H1 (cell line): Measurements from ENCODE around the gene PRDM1.

Source experiments
- CHD2 ChIP-seq: IDR thresholded peaks from 2 replicates; pipeline ENCODE4 v1.6.1; 2012; ENCODE audit warnings: low read length, improper control_type of control experiment
- CTCF ChIP-seq, 3 experiments: IDR thresholded peaks; 1 replicate in 2 of 3; 2 replicates in 1 of 3; pipeline versions ENCODE4 v1.5.1 to v1.6.1; 2011; ENCODE audit warnings: low read length in 3 of 3, mild to moderate bottlenecking in 3 of 3, inconsistent platforms in 2 of 3, low read depth in 1 of 3, moderate library complexity in 1 of 3; ENCODE audit not compliant: insufficient read depth in 1 of 3; ENCODE audit errors: control extremely low read depth in 1 of 3

GRCh38 chr6:106156863-106157262 lies 70.7 kb downstream of the PRDM1 start:
- no peak for TF ChIP-seq CTCF (IDR thresholded peaks at IDR 0.05; ENCODE audit: control extremely low read depth in 1 of 3, insufficient read depth in 1 of 3, low read depth in 1 of 3, low read length in 3 of 3)
- TF ChIP-seq CHD2 = no peak
